DOHH2 (cell line): ENCODE measurements around the gene PPP2R2C.

Experiments
- H3F3A ChIP-seq: fragments of 200-600 bp; sonication (generic), shearing (Covaris generic); 2 replicates; pipeline ENCODE4 v1.6.0; 2016; ENCODE audit warnings: antibody characterized with exemption, mild to moderate bottlenecking; ENCODE audit not compliant: control insufficient read depth, insufficient read depth
- H3K27ac ChIP-seq: fragments of 200-600 bp; sonication (generic); 2 replicates; pipeline ENCODE4 v1.5.1; 2014; ENCODE audit warnings: low read depth, mild to moderate bottlenecking, low read length, moderate library complexity
- H3K27me3 ChIP-seq: fragments of 200-600 bp; sonication (generic); 2 replicates; pipeline ENCODE4 v1.6.1; 2014; ENCODE audit warnings: mild to moderate bottlenecking, low read length, mixed read lengths; ENCODE audit not compliant: control insufficient read depth
- H3K36me3 ChIP-seq: fragments of 200-600 bp; sonication (generic); 2 replicates; pipeline ENCODE4 v1.6.1; 2014; ENCODE audit warnings: mild to moderate bottlenecking, low read length, moderate library complexity, mixed read lengths; ENCODE audit not compliant: control insufficient read depth
- H3K4me1 ChIP-seq: fragments of 200-600 bp; sonication (generic); 2 replicates; pipeline ENCODE4 v1.6.1; 2014; ENCODE audit warnings: mild to moderate bottlenecking, low read length, mixed read lengths; ENCODE audit not compliant: control insufficient read depth
- H3K4me2 ChIP-seq: fragments of 200-600 bp; sonication (generic); 2 replicates; pipeline ENCODE4 v1.6.0; 2014; ENCODE audit warnings: mild to moderate bottlenecking, low read length, moderate library complexity
- H3K4me3 ChIP-seq: fragments of 200-600 bp; sonication (generic); 2 replicates; pipeline ENCODE4 v1.5.1; 2014; ENCODE audit warnings: mild to moderate bottlenecking, low read length, mixed read lengths
- H3K79me2 ChIP-seq: fragments of 200-600 bp; sonication (generic); 2 replicates; pipeline ENCODE4 v1.6.1; 2014; ENCODE audit warnings: mild to moderate bottlenecking, low read length, mixed read lengths; ENCODE audit not compliant: control insufficient read depth
- H3K9me2 ChIP-seq: fragments of 200-600 bp; sonication (generic); replicated peaks from 2 replicates; pipeline ENCODE4 v1.6.1; 2014; ENCODE audit warnings: mild to moderate bottlenecking, low read length, mixed read lengths; ENCODE audit not compliant: control insufficient read depth
- H3K9me3 ChIP-seq: fragments of 200-600 bp; sonication (generic); 2 replicates; pipeline ENCODE4 v1.6.1; 2014; ENCODE audit warnings: antibody characterized with exemption, low read length, mixed read lengths; ENCODE audit not compliant: control insufficient read depth, insufficient read depth
- H4K20me1 ChIP-seq: fragments of 200-600 bp; sonication (generic); 2 replicates; pipeline ENCODE4 v1.6.0; 2014; ENCODE audit warnings: low read depth, mild to moderate bottlenecking, antibody characterized with exemption, low read length, moderate library complexity; ENCODE audit not compliant: control insufficient read depth, insufficient read depth
- CTCF ChIP-seq: fragments of 200-600 bp; sonication (generic); IDR thresholded peaks from one replicate; pipeline ENCODE4 v1.5.1; 2014; ENCODE audit warnings: antibody characterized with exemption, mild to moderate bottlenecking, low read depth, low read length; ENCODE audit not compliant: poor library complexity, severe bottlenecking
- EZH2phosphoT487 ChIP-seq: fragments of 200-600 bp; sonication (generic); IDR thresholded peaks from 2 replicates; pipeline ENCODE4 v1.6.1; 2017; ENCODE audit warnings: borderline replicate concordance, mild to moderate bottlenecking, antibody characterized with exemption, low read length, moderate library complexity, mixed read lengths

The PPP2R2C gene

GRCh38 chr4:6474053-6474568 is 1.7 kb upstream of the PPP2R2C start:
- H3K36me3 ChIP-seq: no peaks in the 10 kb centered on the region
- H3K27me3 ChIP-seq: peaks cover 10% of the 10 kb centered on the region
- H3K27ac ChIP-seq: no peak overlapping the region
- H3K9me2 ChIP-seq: no peaks in the 10 kb centered on the region
- H3K4me1 ChIP-seq: no peaks in the 10 kb centered on the region
- H3K4me2 ChIP-seq: no peak overlapping the region
- no peaks in the 10 kb centered on the region for H3K79me2 ChIP-seq
- TF ChIP-seq CTCF: peak; percentile 35
- no peak for TF ChIP-seq EZH2phosphoT487
- H3K9me3 ChIP-seq: no peaks in the 10 kb centered on the region
- no peaks in the 10 kb centered on the region for H4K20me1 ChIP-seq
- no peaks in the 10 kb centered on the region for H3F3A ChIP-seq
- no peak overlapping the region for H3K4me3 ChIP-seq

GRCh38 chr4:6473264-6474052 is 1.0 kb upstream of the PPP2R2C start:
- Histone ChIP-seq H3K9me3 (no peaks in the 10 kb centered on the region), H4K20me1 (no peaks in the 10 kb centered on the region), H3K27me3 (peaks cover 12% of the 10 kb centered on the region), H3K4me1 (no peaks in the 10 kb centered on the region), H3F3A (no peaks in the 10 kb centered on the region), H3K36me3 (no peaks in the 10 kb centered on the region), H3K79me2 (no peaks in the 10 kb centered on the region), H3K4me3 (no peak overlapping the region), H3K4me2 (no peak overlapping the region), H3K9me2 (no peaks in the 10 kb centered on the region), H3K27ac (no peak overlapping the region)
- TF ChIP-seq CTCF (no peak), EZH2phosphoT487 (no peak)

GRCh38 chr4:6472008-6472386 is 417 bp downstream of the PPP2R2C start:
- H3F3A ChIP-seq: no peaks in the 10 kb centered on the region
- no peak overlapping the region for H3K27ac ChIP-seq
- no peaks in the 10 kb centered on the region for H3K9me2 ChIP-seq
- H3K27me3 ChIP-seq: peaks cover 12% of the 10 kb centered on the region
- H3K4me3 ChIP-seq: no peak overlapping the region
- no peaks in the 10 kb centered on the region for H3K4me1 ChIP-seq
- H3K9me3 ChIP-seq: no peaks in the 10 kb centered on the region
- H3K36me3 ChIP-seq: no peaks in the 10 kb centered on the region
- H3K4me2 ChIP-seq: no peak overlapping the region
- H4K20me1 ChIP-seq: no peaks in the 10 kb centered on the region
- no peak for TF ChIP-seq EZH2phosphoT487
- no peak for TF ChIP-seq CTCF
- no peaks in the 10 kb centered on the region for H3K79me2 ChIP-seq
